HL-60 (cell line): Measurements from ENCODE around the gene CCDC174.

Experiments
- CTCF ChIP-seq: IDR thresholded peaks from one replicate; pipeline ENCODE4 v1.5.1; 2011; ENCODE audit warnings: low read length, control low read depth, inconsistent platforms; ENCODE audit not compliant: insufficient read depth
- GABPA ChIP-seq: IDR thresholded peaks from 2 replicates; pipeline ENCODE4 v1.6.1; 2012; ENCODE audit warnings: low read depth
- POLR2AphosphoS5 ChIP-seq: IDR thresholded peaks from 2 replicates; pipeline ENCODE4 v1.6.1; 2012; ENCODE audit warnings: low read depth

DNA sequence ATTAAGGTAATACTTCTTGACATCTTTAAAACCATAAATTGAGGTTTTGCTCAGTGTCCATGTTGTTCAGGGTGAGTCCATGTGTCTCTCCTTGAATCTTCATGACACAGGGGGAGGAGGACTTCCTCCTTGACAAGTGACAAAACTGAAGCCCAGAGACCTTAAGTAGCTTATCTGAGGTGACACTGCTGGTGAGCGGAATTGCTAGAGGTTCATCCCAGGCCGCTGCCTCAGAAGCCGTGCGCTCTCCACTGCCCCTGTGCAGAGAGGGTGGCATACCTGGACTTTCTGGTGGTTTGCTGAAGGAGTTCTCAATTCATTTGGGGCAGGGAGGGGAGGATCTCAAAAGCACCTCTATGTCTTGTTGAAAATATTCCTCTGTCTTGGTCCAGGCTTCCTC, 23.2 kb upstream of the CCDC174 start:
- no peak for TF ChIP-seq CTCF
- no peak for TF ChIP-seq POLR2AphosphoS5
- TF ChIP-seq GABPA: no peak
